ENCODE results near the gene ACSF2. TPM values are rescaled to one million over a fixed set of nuclear protein-coding genes. Genes with fewer than 3 reads are reported as not detected.

The ACSF2 gene
- total RNA-seq, 1 experiment from 2014 or later = 161 TPM

DNA sequence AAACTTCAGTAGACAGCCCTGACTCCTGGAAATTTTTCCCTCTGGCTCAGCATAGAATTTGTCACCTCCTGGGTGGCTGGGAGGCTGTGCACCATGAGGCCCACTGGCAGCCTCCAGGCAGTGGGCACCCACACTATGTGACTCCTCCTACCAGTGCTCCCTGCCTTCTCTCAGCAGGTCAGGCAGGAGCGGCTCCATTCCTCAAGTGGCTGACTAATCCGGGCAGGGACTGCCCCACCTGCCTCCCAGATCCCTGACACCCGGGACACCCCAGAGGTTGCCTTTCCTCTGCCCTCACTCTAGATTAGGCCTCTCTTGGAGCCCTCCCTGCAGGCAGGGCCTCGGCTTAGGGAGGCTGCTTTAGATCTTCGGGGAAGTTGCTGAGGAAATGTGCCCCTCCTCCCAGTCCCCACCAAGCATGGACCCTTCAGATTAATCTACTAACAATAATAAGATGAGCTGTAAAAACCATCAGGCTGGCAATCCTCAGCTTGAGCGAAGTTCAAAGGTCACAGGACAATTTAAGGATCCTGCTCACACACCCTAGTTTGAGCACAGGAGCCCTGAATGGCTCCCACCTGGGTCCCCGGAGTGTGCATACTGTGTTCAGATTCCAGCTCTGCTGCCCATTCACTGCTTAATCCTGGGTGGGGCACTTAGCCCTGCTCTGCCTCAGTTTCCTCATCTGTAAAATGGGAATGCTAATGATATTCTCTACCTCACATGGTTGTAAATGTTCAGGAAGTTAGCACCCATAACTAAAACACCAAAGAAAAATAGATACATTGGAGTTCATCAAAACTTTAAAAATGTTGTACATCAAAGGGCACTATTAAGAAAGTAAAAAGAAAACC, 72.2 kb downstream of the ACSF2 start:
- peaks cover 8% of the 10 kb centered on the region for H3K4me1 Mint-ChIP-seq (ENCODE audit: low read depth, unreplicated experiment)
- H3K27me3 Mint-ChIP-seq (ENCODE audit: insufficient read depth, unreplicated experiment) = no peaks in the 10 kb centered on the region
- peak overlapping the region; percentile 16 for H3K27ac Mint-ChIP-seq (ENCODE audit: unreplicated experiment)
- Histone ChIP-seq H3K36me3 (ENCODE audit: control insufficient read depth, insufficient read depth, low read length) (no peaks in the 10 kb centered on the region), H3K9me3 (no peaks in the 10 kb centered on the region), H3K4me1 (peaks cover 8% of the 10 kb centered on the region), H3K27me3 (replicated peaks; ENCODE audit: control insufficient read depth, insufficient read depth, low read length) (no peaks in the 10 kb centered on the region), H3K4me3 (ENCODE audit: low read depth, low read length) (no peak overlapping the region)
- TF ChIP-seq CTCF (IDR thresholded peaks at IDR 0.05; ENCODE audit: insufficient read depth in 1 of 2, low read depth in 1 of 2, low read length in 1 of 2, severe bottlenecking in 1 of 2, unreplicated experiment in 1 of 2) = no peak
- intact Hi-C loops (cut with micrococcal nuclease; ENCODE audit: unreplicated experiment) = no loop called here
- no peaks in the 10 kb centered on the region for H3K9me3 Mint-ChIP-seq (ENCODE audit: unreplicated experiment)
- H3K4me3 Mint-ChIP-seq (ENCODE audit: unreplicated experiment) = no peak overlapping the region
- BruUV-seq (replicated peaks) = no TSS peak
- peak; percentile 57 to 68 for DNase-seq
- POLR2A ChIA-PET = no interaction called here
- CTCF ChIA-PET = interaction anchor here (0.8 to 1.3 kb wide), 4 partner anchors 14 to 30 kb away, joined by 3 to 6 read pairs (median 3); no protein-coding TSS in a partner anchor
- H3K36me3 Mint-ChIP-seq (ENCODE audit: insufficient read depth, unreplicated experiment) = no peaks in the 10 kb centered on the region

DNA sequence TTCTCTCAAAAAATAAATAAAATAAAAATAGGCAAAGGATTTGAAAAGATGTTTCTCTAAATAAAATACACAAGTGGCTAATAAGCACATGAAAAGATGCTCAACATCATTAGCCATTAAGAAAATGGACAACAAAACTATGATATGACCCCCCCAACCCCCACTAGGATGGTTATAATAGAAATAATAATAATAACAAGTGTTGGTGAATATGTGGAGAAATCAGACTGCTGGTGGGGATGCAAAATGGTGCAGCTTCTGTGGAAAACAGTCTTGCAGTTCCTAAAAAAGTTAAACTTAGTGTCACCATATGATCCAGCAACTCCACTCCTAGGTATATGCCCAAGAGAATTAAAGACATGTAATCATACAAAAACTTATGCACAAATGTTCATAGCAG, 73.3 kb downstream of the ACSF2 start:
- DNase-seq = no peak
- Histone ChIP-seq H3K4me3 (ENCODE audit: low read depth, low read length) (no peak overlapping the region), H3K4me1 (peaks cover 12% of the 10 kb centered on the region), H3K27me3 (replicated peaks; ENCODE audit: control insufficient read depth, insufficient read depth, low read length) (no peaks in the 10 kb centered on the region), H3K36me3 (ENCODE audit: control insufficient read depth, insufficient read depth, low read length) (no peaks in the 10 kb centered on the region), H3K9me3 (no peaks in the 10 kb centered on the region)
- H3K27ac Mint-ChIP-seq (ENCODE audit: unreplicated experiment) = no peak overlapping the region
- H3K4me1 Mint-ChIP-seq (ENCODE audit: low read depth, unreplicated experiment) = peaks cover 15% of the 10 kb centered on the region
- no TSS peak for BruUV-seq (replicated peaks)
- H3K4me3 Mint-ChIP-seq (ENCODE audit: unreplicated experiment) = no peak overlapping the region
- CTCF ChIA-PET = no interaction called here
- intact Hi-C loops (cut with micrococcal nuclease; ENCODE audit: unreplicated experiment) = no loop called here
- POLR2A ChIA-PET = no interaction called here
- no peaks in the 10 kb centered on the region for H3K27me3 Mint-ChIP-seq (ENCODE audit: insufficient read depth, unreplicated experiment)
- no peaks in the 10 kb centered on the region for H3K36me3 Mint-ChIP-seq (ENCODE audit: insufficient read depth, unreplicated experiment)
- TF ChIP-seq CTCF (IDR thresholded peaks at IDR 0.05; ENCODE audit: insufficient read depth in 1 of 2, low read depth in 1 of 2, low read length in 1 of 2, severe bottlenecking in 1 of 2, unreplicated experiment in 1 of 2) = no peak
- H3K9me3 Mint-ChIP-seq (ENCODE audit: unreplicated experiment) = no peaks in the 10 kb centered on the region

GRCh38 chr17:50499721-50500120, 73.7 kb downstream of the ACSF2 start:
- Mint-ChIP-seq H3K4me1 (ENCODE audit: low read depth, unreplicated experiment) (peaks cover 15% of the 10 kb centered on the region), H3K36me3 (ENCODE audit: insufficient read depth, unreplicated experiment) (no peaks in the 10 kb centered on the region), H3K27ac (ENCODE audit: unreplicated experiment) (no peak overlapping the region), H3K4me3 (ENCODE audit: unreplicated experiment) (no peak overlapping the region), H3K9me3 (ENCODE audit: unreplicated experiment) (no peaks in the 10 kb centered on the region), H3K27me3 (ENCODE audit: insufficient read depth, unreplicated experiment) (no peaks in the 10 kb centered on the region)
- no peak overlapping the region for H3K4me3 ChIP-seq (ENCODE audit: low read depth, low read length)
- no peaks in the 10 kb centered on the region for H3K9me3 ChIP-seq
- intact Hi-C loops (cut with micrococcal nuclease; ENCODE audit: unreplicated experiment) = no loop called here
- TF ChIP-seq CTCF (IDR thresholded peaks at IDR 0.05; ENCODE audit: insufficient read depth in 1 of 2, low read depth in 1 of 2, low read length in 1 of 2, severe bottlenecking in 1 of 2, unreplicated experiment in 1 of 2) = no peak
- H3K27me3 ChIP-seq (replicated peaks; ENCODE audit: control insufficient read depth, insufficient read depth, low read length) = no peaks in the 10 kb centered on the region
- BruUV-seq (replicated peaks) = no TSS peak
- H3K36me3 ChIP-seq (ENCODE audit: control insufficient read depth, insufficient read depth, low read length) = no peaks in the 10 kb centered on the region
- CTCF ChIA-PET = no interaction called here
- POLR2A ChIA-PET = no interaction called here
- DNase-seq = no peak
- peaks cover 12% of the 10 kb centered on the region for H3K4me1 ChIP-seq
